Panc1 (cell line): Measurements from ENCODE around the gene HSPB8. TPM values are rescaled to one million over a fixed set of nuclear protein-coding genes. Genes with fewer than 3 reads are reported as not detected.

Source experiments
- ATAC-seq: fragments of 200-7000 bp; cut with Tn5 transposase; 2 replicates; pipeline ENCODE4 v1.9.1; 2020; ENCODE audit warnings: mild to moderate bottlenecking, moderate library complexity
- BruUV-seq: library from RNA; stranded (reverse); fragments of 400-500 nt; replicated peaks from 2 replicates; lab custom pipeline; 2021; lab: Mats Ljungman, UMichigan
- CTCF ChIA-PET: fragments of 300-600 bp; sonication (Branson Sonifier 250); formaldehyde crosslinking; loops from one replicate; lab custom pipeline; 2022; ENCODE audit warnings: antibody characterized with exemption; lab: Charles Lee
- POLR2A ChIA-PET: fragments of 300-600 bp; sonication (Branson Sonifier 250); formaldehyde crosslinking; loops from one replicate; lab custom pipeline; 2022; ENCODE audit warnings: antibody characterized with exemption; lab: Charles Lee
- DNase-seq: peaks from one replicate; pipeline ENCODE4 v3.0.0-alpha.2; 2010; ENCODE audit warnings: low read depth, low spot score
- H3K27ac ChIP-seq: 2 replicates; pipeline ENCODE4 v1.5.1; 2011; ENCODE audit warnings: mild to moderate bottlenecking, low read length, inconsistent platforms
- H3K27me3 ChIP-seq: fragments of 200-500 bp; sonication (Bioruptor generic); 2 replicates; pipeline ENCODE4 v1.6.0; 2014; ENCODE audit warnings: low read length, inconsistent platforms; ENCODE audit not compliant: control insufficient read depth, insufficient read depth
- H3K36me3 ChIP-seq: fragments of 200-500 bp; sonication (Bioruptor generic); 2 replicates; pipeline ENCODE4 v1.5.1; 2014; ENCODE audit warnings: inconsistent platforms, mild to moderate bottlenecking, low read length, moderate library complexity; ENCODE audit not compliant: control insufficient read depth, insufficient read depth
- H3K4me1 ChIP-seq: 2 replicates; pipeline ENCODE4 v1.5.1; 2011; ENCODE audit warnings: inconsistent platforms, mild to moderate bottlenecking, low read length, moderate library complexity; ENCODE audit not compliant: control insufficient read depth, insufficient read depth
- H3K4me3 ChIP-seq, 2 experiments: 2 replicates each; pipeline ENCODE4 v1.5.1; 2011 to 2012; ENCODE audit warnings: low read depth in 2 of 2, low read length in 2 of 2, mild to moderate bottlenecking in 2 of 2, inconsistent platforms in 1 of 2, moderate library complexity in 1 of 2
- H3K9me3 ChIP-seq: fragments of 200-500 bp; sonication (Bioruptor generic); 2 replicates; pipeline ENCODE4 v1.5.1; 2014; ENCODE audit warnings: low read depth, mild to moderate bottlenecking, inconsistent platforms, low read length, moderate library complexity; ENCODE audit not compliant: control insufficient read depth, insufficient read depth
- POLR2AphosphoS5 ChIP-seq: IDR thresholded peaks from 2 replicates; pipeline ENCODE4 v1.6.1; 2012; ENCODE audit warnings: mild to moderate bottlenecking, low read depth, low read length, moderate library complexity
- SIN3A ChIP-seq: IDR thresholded peaks from 2 replicates; pipeline ENCODE4 v1.6.1; 2012; ENCODE audit warnings: low read depth, mild to moderate bottlenecking, low read length, moderate library complexity, borderline replicate concordance; ENCODE audit not compliant: insufficient read depth
- TCF7L2 ChIP-seq: IDR thresholded peaks from 2 replicates; pipeline ENCODE4 v1.6.1; 2011; ENCODE audit warnings: mild to moderate bottlenecking, low read depth, low read length, inconsistent platforms
- in situ Hi-C: cut with HindIII; loops from 2 replicates; pipeline ENCODE4 v1.10.0; 2016; ENCODE audit warnings: low sequenced_read_pairs, low pct_unique_long_range_greater_than_20kb
- intact Hi-C: fragments of 100-400 bp; cut with micrococcal nuclease; formaldehyde crosslinking; loops from one replicate; pipeline ENCODE4 v1.10.0; 2022; ENCODE audit not compliant: unreplicated experiment
- total RNA-seq: library from RNA; stranded (reverse); gene quantifications from one replicate; pipeline ENCODE4 v1.2.1, GENCODE V29; 2021; ENCODE audit not compliant: unreplicated experiment
- TF ChIP-seq, protein P1 (sequence below): fragments of 450-650 bp; IDR thresholded peaks from 2 replicates; pipeline ENCODE4 v1.5.1; 2017; ENCODE audit warnings: mild to moderate bottlenecking
- TF ChIP-seq, protein P2 (sequence below), 2 experiments: IDR thresholded peaks; 2 replicates each; pipeline ENCODE4 v1.6.1; 2011 to 2012; ENCODE audit warnings: low read depth in 2 of 2, control low read depth in 1 of 2, low read length in 1 of 2, mild to moderate bottlenecking in 1 of 2, moderate library complexity in 1 of 2; ENCODE audit not compliant: insufficient read depth in 1 of 2

Gene HSPB8
- total RNA-seq, 1 experiment from 2014 or later = 2.0 TPM

DNA sequence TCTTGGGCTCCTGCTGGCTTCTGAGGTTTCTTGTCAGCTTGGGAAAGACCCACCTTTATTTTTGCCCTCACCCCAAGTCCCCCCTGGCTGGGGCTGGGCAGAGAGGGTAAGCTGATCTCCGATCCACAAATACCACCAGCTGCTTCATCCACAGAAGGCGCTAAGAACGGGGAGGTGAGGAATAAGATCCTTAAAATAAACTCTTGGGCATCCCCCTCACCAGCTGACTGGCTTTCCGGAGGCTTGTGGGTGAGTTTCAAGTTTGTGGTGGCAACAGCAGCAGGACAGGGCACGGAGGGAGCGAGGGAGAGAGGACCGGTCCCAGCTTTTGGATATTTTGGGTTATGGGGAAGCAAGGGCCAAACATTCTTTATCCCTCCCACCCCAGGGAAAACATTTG is 20.8 kb upstream of the HSPB8 start:
- no peak for ATAC-seq
- no peak for DNase-seq
- POLR2A ChIA-PET = no interaction called here
- H3K9me3 ChIP-seq = no peaks in the 10 kb centered on the region
- H3K27me3 ChIP-seq = peaks cover 9% of the 10 kb centered on the region; the same call in 1 of the 2 replicates
- BruUV-seq = no TSS peak
- H3K27ac ChIP-seq = no peak overlapping the region
- intact Hi-C loops (no loop called here), in situ Hi-C loops (no loop called here)
- H3K4me1 ChIP-seq = no peaks in the 10 kb centered on the region
- no peak for TF ChIP-seq POLR2AphosphoS5
- TF ChIP-seq, protein P1, sequence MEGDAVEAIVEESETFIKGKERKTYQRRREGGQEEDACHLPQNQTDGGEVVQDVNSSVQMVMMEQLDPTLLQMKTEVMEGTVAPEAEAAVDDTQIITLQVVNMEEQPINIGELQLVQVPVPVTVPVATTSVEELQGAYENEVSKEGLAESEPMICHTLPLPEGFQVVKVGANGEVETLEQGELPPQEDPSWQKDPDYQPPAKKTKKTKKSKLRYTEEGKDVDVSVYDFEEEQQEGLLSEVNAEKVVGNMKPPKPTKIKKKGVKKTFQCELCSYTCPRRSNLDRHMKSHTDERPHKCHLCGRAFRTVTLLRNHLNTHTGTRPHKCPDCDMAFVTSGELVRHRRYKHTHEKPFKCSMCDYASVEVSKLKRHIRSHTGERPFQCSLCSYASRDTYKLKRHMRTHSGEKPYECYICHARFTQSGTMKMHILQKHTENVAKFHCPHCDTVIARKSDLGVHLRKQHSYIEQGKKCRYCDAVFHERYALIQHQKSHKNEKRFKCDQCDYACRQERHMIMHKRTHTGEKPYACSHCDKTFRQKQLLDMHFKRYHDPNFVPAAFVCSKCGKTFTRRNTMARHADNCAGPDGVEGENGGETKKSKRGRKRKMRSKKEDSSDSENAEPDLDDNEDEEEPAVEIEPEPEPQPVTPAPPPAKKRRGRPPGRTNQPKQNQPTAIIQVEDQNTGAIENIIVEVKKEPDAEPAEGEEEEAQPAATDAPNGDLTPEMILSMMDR = no peak
- no peak for TF ChIP-seq SIN3A
- TF ChIP-seq, protein P2, sequence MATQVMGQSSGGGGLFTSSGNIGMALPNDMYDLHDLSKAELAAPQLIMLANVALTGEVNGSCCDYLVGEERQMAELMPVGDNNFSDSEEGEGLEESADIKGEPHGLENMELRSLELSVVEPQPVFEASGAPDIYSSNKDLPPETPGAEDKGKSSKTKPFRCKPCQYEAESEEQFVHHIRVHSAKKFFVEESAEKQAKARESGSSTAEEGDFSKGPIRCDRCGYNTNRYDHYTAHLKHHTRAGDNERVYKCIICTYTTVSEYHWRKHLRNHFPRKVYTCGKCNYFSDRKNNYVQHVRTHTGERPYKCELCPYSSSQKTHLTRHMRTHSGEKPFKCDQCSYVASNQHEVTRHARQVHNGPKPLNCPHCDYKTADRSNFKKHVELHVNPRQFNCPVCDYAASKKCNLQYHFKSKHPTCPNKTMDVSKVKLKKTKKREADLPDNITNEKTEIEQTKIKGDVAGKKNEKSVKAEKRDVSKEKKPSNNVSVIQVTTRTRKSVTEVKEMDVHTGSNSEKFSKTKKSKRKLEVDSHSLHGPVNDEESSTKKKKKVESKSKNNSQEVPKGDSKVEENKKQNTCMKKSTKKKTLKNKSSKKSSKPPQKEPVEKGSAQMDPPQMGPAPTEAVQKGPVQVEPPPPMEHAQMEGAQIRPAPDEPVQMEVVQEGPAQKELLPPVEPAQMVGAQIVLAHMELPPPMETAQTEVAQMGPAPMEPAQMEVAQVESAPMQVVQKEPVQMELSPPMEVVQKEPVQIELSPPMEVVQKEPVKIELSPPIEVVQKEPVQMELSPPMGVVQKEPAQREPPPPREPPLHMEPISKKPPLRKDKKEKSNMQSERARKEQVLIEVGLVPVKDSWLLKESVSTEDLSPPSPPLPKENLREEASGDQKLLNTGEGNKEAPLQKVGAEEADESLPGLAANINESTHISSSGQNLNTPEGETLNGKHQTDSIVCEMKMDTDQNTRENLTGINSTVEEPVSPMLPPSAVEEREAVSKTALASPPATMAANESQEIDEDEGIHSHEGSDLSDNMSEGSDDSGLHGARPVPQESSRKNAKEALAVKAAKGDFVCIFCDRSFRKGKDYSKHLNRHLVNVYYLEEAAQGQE (IDR thresholded peaks at IDR 0.05; ENCODE audit: insufficient read depth in 1 of 2, low read depth in 2 of 2, low read length in 1 of 2) = no peak
- CTCF ChIA-PET = no interaction called here
- H3K4me3 ChIP-seq = no peak overlapping the region
- H3K36me3 ChIP-seq = no peaks in the 10 kb centered on the region

DNA sequence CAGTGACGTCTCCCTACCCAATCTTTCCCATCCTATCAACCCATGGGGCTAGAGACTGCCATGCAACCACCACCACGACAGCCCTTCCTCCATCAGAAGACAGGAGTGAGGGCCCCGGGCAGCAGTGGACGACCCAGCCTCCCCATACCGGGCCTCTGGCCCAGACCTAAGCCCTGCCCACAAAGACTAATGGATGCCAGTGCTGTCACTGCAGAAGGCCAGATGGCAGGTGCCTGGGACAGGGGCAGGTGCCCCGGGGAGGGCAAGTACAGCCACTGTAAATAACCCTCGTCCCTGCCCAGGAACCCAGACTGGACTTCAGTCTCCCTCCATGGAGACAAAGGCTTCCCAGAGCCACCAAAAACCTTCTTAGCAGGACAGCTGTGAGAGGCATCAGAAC is 20.3 kb upstream of the HSPB8 start:
- DNase-seq = no peak
- H3K27me3 ChIP-seq = peaks cover 9% of the 10 kb centered on the region; the same call in 1 of the 2 replicates
- H3K27ac ChIP-seq = no peak overlapping the region
- TF ChIP-seq POLR2AphosphoS5 = no peak
- no peak for TF ChIP-seq SIN3A
- no peak for TF ChIP-seq TCF7L2
- TF ChIP-seq, protein P1 = no peak
- TF ChIP-seq, protein P2 (IDR thresholded peaks at IDR 0.05; ENCODE audit: insufficient read depth in 1 of 2, low read depth in 2 of 2, low read length in 1 of 2) = no peak
- in situ Hi-C loops (no loop called here), intact Hi-C loops (no loop called here)
- no peak; the same call in 1 of the 2 replicates for ATAC-seq
- no peaks in the 10 kb centered on the region for H3K9me3 ChIP-seq
- CTCF ChIA-PET = no interaction called here
- POLR2A ChIA-PET = no interaction called here
- no peak overlapping the region for H3K4me3 ChIP-seq
- no peaks in the 10 kb centered on the region for H3K36me3 ChIP-seq
- BruUV-seq = no TSS peak
- H3K4me1 ChIP-seq = no peaks in the 10 kb centered on the region
